Measurements from ENCODE around the gene ANKS1B.

- TF ChIP-seq E2F4 (IDR thresholded peaks at IDR 0.05; ENCODE audit: low read depth, low read length) (no peak), CTCF (IDR thresholded peaks at IDR 0.05 in 2 of 3, conservative IDR thresholded peaks at IDR 0.05 in 1 of 3; ENCODE audit: control insufficient read depth in 2 of 3, extremely low read depth in 1 of 3, insufficient read depth in 1 of 3, low read depth in 3 of 3, low read length in 3 of 3) (no peak), YY1 (IDR thresholded peaks at IDR 0.05; ENCODE audit: low read depth, low read length) (no peak)
Measured at GRCh38 chr12:99257672-99258071, 727.1 kb downstream of the ANKS1B start.
